Sigmoid colon (tissue), 7 donors: ENCODE data around the gene SETD3. TPM values are rescaled to one million over a fixed set of nuclear protein-coding genes. Genes with fewer than 3 reads are reported as not detected.
A peak's percentile ranks its signal among the peaks of the same experiment; 100 is the strongest.

Experiments used
- DNase-seq: peaks from one replicate; pipeline ENCODE4 v3.0.0-alpha.2; 2019
- H3K27ac ChIP-seq, 4 donors: fragments of 200-600 bp; sonication (generic); one replicate each; pipeline ENCODE4 v1.5.1; 2016 to 2019; ENCODE audit warnings: mild to moderate bottlenecking in 1 of 4
- H3K27me3 ChIP-seq, 3 donors: fragments of 200-600 bp; sonication (generic); one replicate each; pipeline ENCODE4 v1.5.1; 2019; ENCODE audit warnings: mild to moderate bottlenecking in 1 of 3
- H3K36me3 ChIP-seq, 4 donors: fragments of 200-600 bp; sonication (generic); one replicate each; pipeline ENCODE4 v1.5.1; 2016 to 2019
- H3K4me1 ChIP-seq, 4 donors: fragments of 200-600 bp; sonication (generic); one replicate each; pipeline ENCODE4 v1.5.1; 2017 to 2019
- H3K4me3 ChIP-seq, 4 donors: fragments of 200-600 bp; sonication (generic); one replicate each; pipeline ENCODE4 v1.5.1; 2017 to 2019; ENCODE audit warnings: mild to moderate bottlenecking in 2 of 4, moderate library complexity in 1 of 4
- H3K9me3 ChIP-seq, 4 donors: fragments of 200-600 bp in 3 of 4; sonication (generic) in 3 of 4; one replicate each; pipeline versions ENCODE4 v1.5.1 to v1.6.1; 2013 to 2019
- CTCF ChIP-seq, 4 experiments: fragments of 450-650 bp in 3 of 4; fragments of 200-600 bp in 1 of 4; IDR thresholded peaks; one replicate each; pipeline ENCODE4 v1.5.1; 2016 to 2019; ENCODE audit warnings: antibody characterized with exemption in 4 of 4, mild to moderate bottlenecking in 3 of 4, moderate library complexity in 2 of 4
- EP300 ChIP-seq, 4 donors: sonication (generic); formaldehyde crosslinking; IDR thresholded peaks; one replicate each; pipeline ENCODE4 v1.6.1; 2017; ENCODE audit warnings: antibody characterized with exemption in 4 of 4
- POLR2A ChIP-seq, 2 donors: fragments of 450-650 bp; IDR thresholded peaks; one replicate each; pipeline ENCODE4 v1.6.1; 2016; ENCODE audit warnings: antibody characterized with exemption in 2 of 2, mild to moderate bottlenecking in 2 of 2, moderate library complexity in 2 of 2
- POLR2AphosphoS5 ChIP-seq, 4 donors: sonication (generic); formaldehyde crosslinking; IDR thresholded peaks; one replicate each; pipeline ENCODE4 v1.6.1; 2017; ENCODE audit warnings: antibody characterized with exemption in 4 of 4
- WGBS, 2 donors: extraction: QIAGEN DNeasy Blood & Tissue Kit; methylation state at CpG; one replicate each; pipeline ENCODE4 v1.1.7; 2013; 5-methylcytosine and 5-hydroxymethylcytosine counted together
- intact Hi-C: fragments of 100-400 bp; cut with DNase I; formaldehyde crosslinking; loops from one replicate; pipeline ENCODE4 v1.15.1; 2023
- polyA plus RNA-seq, 3 donors: library from polyadenylated mRNA; stranded (reverse); fragments of 200-250 nt; gene quantifications; one replicate each; pipeline ENCODE4 v1.2.3, GENCODE V29; 2013
- total RNA-seq, 4 donors: library from RNA; depleted of rRNA; stranded (reverse); fragments of >200 nt; gene quantifications; one replicate each; pipeline ENCODE4 v1.1.0, GENCODE V29; 2016
- donor health status: healthy with polysubstance abuse.
- donor health status: Bipolar disorder and iron deficiency.
- donor health status: healthy.

The SETD3 gene
- total and polyA plus RNA-seq, 7 donors, result 34.6 to 164 (median 130) TPM

DNA sequence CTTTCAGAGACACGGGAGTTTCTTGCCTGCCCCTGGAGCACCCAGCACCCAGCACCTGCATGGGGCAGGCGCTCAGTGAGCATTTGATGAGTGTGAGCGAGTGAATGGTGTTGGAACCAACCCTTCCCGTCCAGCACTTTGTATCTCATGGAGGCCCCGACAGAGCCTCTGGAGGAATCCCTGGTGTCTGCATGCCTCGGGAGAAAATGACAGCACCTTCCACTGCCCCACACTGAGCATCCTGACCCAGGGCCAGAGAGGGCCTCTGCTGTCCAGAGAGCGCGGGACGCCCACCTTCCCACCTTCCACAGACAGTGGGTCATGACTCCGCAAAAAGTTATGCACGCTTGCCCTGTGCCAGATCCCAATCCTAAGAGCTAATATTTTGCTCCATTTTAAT lies 105.7 kb downstream of the SETD3 start:
- no peak for TF ChIP-seq EP300 (IDR thresholded peaks at IDR 0.05)
- TF ChIP-seq POLR2AphosphoS5 (IDR thresholded peaks at IDR 0.05), result no peak
- no peak for TF ChIP-seq POLR2A (IDR thresholded peaks at IDR 0.05)
- TF ChIP-seq CTCF (IDR thresholded peaks at IDR 0.05), result no peak
- H3K27ac ChIP-seq, result no peak overlapping the region
- H3K36me3 ChIP-seq, result no peaks in the 10 kb centered on the region
- DNase-seq, result no peak
- peaks cover 0 to 14% (median 0%) of the 10 kb centered on the region in 3 donors for H3K27me3 ChIP-seq
- intact Hi-C loops, result no loop called here
- no peaks in the 10 kb centered on the region for H3K4me1 ChIP-seq
- H3K9me3 ChIP-seq, result no peaks in the 10 kb centered on the region
- H3K4me3 ChIP-seq, result no peak overlapping the region
- 88 to 90% methylated on average over 11 of the region's 11 CpGs for WGBS, 2 donors

GRCh38 chr14:99363616-99364290 lies 116.9 kb downstream of the SETD3 start:
- WGBS, 2 donors, result 84 to 87% methylated on average over 16 of the region's 16 CpGs
- intact Hi-C loops, result no loop called here
- Histone ChIP-seq H3K4me1 (no peaks in the 10 kb centered on the region), H3K27ac (no peak overlapping the region), H3K36me3 (no peaks in the 10 kb centered on the region), H3K4me3 (no peak overlapping the region), H3K27me3 (no peaks in the 10 kb centered on the region), H3K9me3 (no peaks in the 10 kb centered on the region)
- TF ChIP-seq CTCF (IDR thresholded peaks at IDR 0.05) (no peak), POLR2AphosphoS5 (IDR thresholded peaks at IDR 0.05) (no peak), EP300 (IDR thresholded peaks at IDR 0.05) (no peak)
- DNase-seq, result peak; percentile 35

DNA sequence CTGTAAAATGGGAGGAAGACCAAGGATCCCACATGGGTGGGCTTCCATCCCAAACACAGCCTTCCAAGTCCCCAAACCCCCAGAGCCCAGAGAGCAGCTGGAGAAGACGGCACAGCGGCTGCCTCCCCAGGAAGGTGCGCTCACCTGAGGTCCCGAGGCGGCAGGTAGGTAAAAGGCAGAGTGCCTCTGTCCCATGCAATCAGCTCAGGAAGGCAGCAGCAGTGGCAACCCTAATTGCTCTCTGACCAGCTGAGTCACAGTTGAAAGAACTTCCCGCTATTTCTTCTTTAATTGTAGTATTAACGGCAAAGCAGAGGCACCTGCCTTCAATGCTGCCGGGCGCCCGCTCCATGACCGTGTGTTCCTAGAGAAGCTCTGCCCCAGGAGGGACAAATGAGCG lies 117.6 kb downstream of the SETD3 start:
- no peaks in the 10 kb centered on the region for H3K9me3 ChIP-seq
- H3K27ac ChIP-seq, result no peak overlapping the region
- 90 to 94% methylated on average over 12 of the region's 12 CpGs for WGBS, 2 donors
- no peak overlapping the region for H3K4me3 ChIP-seq
- TF ChIP-seq POLR2AphosphoS5 (IDR thresholded peaks at IDR 0.05) (no peak), EP300 (IDR thresholded peaks at IDR 0.05) (no peak), CTCF (IDR thresholded peaks at IDR 0.05) (no peak), POLR2A (IDR thresholded peaks at IDR 0.05) (no peak)
- H3K27me3 ChIP-seq, result no peaks in the 10 kb centered on the region
- H3K36me3 ChIP-seq, result no peaks in the 10 kb centered on the region
- H3K4me1 ChIP-seq, result no peaks in the 10 kb centered on the region
- intact Hi-C loops, result no loop called here
- no peak for DNase-seq

DNA sequence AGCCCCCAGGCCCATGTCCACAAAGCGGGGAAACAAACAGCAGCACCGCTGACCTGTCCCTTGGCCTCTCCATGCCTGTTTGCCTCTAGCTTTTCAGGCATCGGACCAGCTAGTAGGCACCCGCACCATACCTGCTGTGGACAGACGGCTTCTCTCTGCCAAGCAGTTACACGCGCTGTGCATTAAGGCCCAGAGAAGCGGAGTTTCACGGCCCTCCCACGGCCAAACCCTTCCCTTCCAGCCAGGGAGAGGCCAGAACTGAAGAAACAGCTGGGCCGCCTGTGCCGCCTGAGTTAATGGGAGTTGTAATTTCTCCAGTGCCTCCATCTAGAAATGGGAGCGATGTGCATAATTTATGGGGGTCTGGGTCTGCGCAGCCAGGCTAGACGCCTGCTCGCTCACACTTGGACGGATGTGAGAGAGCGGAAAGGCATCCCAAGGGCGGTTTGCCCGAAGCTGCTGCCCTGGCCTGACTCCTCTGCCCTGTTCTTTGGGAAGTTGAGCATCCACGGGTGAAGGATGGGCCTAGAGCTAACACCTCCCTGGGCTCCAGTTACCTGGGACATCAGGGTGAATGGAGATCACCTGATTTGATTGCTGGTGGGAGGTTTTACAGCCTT lies 119.0 kb downstream of the SETD3 start:
- Histone ChIP-seq H3K27me3 (no peaks in the 10 kb centered on the region), H3K27ac (no peak overlapping the region), H3K4me1 (no peaks in the 10 kb centered on the region), H3K36me3 (no peaks in the 10 kb centered on the region), H3K4me3 (no peak overlapping the region), H3K9me3 (no peaks in the 10 kb centered on the region)
- intact Hi-C loops, result no loop called here
- no peak for DNase-seq
- WGBS, 2 donors, result 90 to 93% methylated on average over 21 of the region's 21 CpGs
- no peak for TF ChIP-seq EP300 (IDR thresholded peaks at IDR 0.05)
- no peak for TF ChIP-seq CTCF (IDR thresholded peaks at IDR 0.05)
- TF ChIP-seq POLR2AphosphoS5 (IDR thresholded peaks at IDR 0.05), result no peak
- no peak for TF ChIP-seq POLR2A (IDR thresholded peaks at IDR 0.05)
